T-cell (primary cell): ENCODE data around the gene OR4D1. TPM values are rescaled to one million over a fixed set of nuclear protein-coding genes. Genes with fewer than 3 reads are reported as not detected.

Source experiments
- ATAC-seq, 4 experiments: fragments of 200-7000 bp in 3 of 4; fragments of 150-1000 bp in 1 of 4; cut with Tn5 transposase; replicated peaks in 1 of 4; 1 replicate in 3 of 4; 2 replicates in 1 of 4; pipeline ENCODE4 v1.10.0; 2021; ENCODE audit warnings: moderate library complexity in 3 of 4, mild to moderate bottlenecking in 2 of 4, moderate number of reproducible peaks in 1 of 4
- CTCF ChIA-PET, 2 donors: fragments of 300-600 bp; sonication (Branson Sonifier 250); formaldehyde crosslinking; loops; one replicate each; lab custom pipeline; 2022; ENCODE audit warnings: antibody characterized with exemption in 2 of 2; lab: Charles Lee
- POLR2A ChIA-PET, 2 donors: fragments of 300-600 bp; sonication (Branson Sonifier 250); formaldehyde crosslinking; loops; one replicate each; lab custom pipeline; 2022; ENCODE audit warnings: antibody characterized with exemption in 2 of 2; lab: Charles Lee
- DNase-seq, 35 experiments: peaks; one replicate each; pipeline versions ENCODE4 v3.0.0 to v3.0.0-alpha.2; 2013 to 2023
- H3K27ac ChIP-seq: one replicate; pipeline ENCODE4 v1.5.1; 2013; ENCODE audit warnings: low read length
- H3K27me3 ChIP-seq, 2 experiments: replicated peaks in 1 of 2; 1 replicate in 1 of 2; 2 replicates in 1 of 2; pipeline versions ENCODE4 v1.6.1 to v1.7.0; 2013; ENCODE audit warnings: low read length in 1 of 2, mixed read lengths in 1 of 2; ENCODE audit not compliant: control insufficient read depth in 2 of 2, insufficient read depth in 2 of 2; ENCODE audit errors: extremely low read depth in 1 of 2
- H3K36me3 ChIP-seq, 2 donors: 1 replicate in 1 of 2; 2 replicates in 1 of 2; pipeline versions ENCODE4 v1.6.1 to v1.7.0; 2013; ENCODE audit warnings: low read length in 1 of 2; ENCODE audit not compliant: control insufficient read depth in 2 of 2, insufficient read depth in 1 of 2; ENCODE audit errors: extremely low read depth in 1 of 2
- H3K4me1 ChIP-seq, 2 experiments: 1 replicate in 1 of 2; 2 replicates in 1 of 2; pipeline versions ENCODE4 v1.6.1 to v1.7.0; 2013; ENCODE audit warnings: low read length in 2 of 2, mixed read lengths in 1 of 2; ENCODE audit not compliant: insufficient read depth in 2 of 2, control insufficient read depth in 1 of 2; ENCODE audit errors: extremely low read depth in 1 of 2
- H3K4me3 ChIP-seq, 2 donors: 1 replicate in 1 of 2; 2 replicates in 1 of 2; pipeline versions ENCODE4 v1.5.1 to v1.7.0; 2013; ENCODE audit warnings: mild to moderate bottlenecking in 2 of 2, low read length in 1 of 2, moderate library complexity in 1 of 2; ENCODE audit not compliant: control insufficient read depth in 1 of 2; ENCODE audit errors: extremely low read depth in 1 of 2
- H3K9me3 ChIP-seq: 2 replicates; pipeline ENCODE4 v1.7.0; 2013
- H3K27ac Mint-ChIP-seq, 2 donors: one replicate each; pipeline ENCODE4 v1.8.0; 2020 to 2021; ENCODE audit warnings: mild to moderate bottlenecking in 2 of 2, mixed read lengths in 2 of 2
- H3K27me3 Mint-ChIP-seq, 2 donors: one replicate each; pipeline ENCODE4 v1.8.0; 2021 to 2022; ENCODE audit warnings: mixed read lengths in 2 of 2
- H3K36me3 Mint-ChIP-seq: one replicate; pipeline ENCODE4 v1.8.0; 2021; ENCODE audit warnings: mixed read lengths
- H3K4me1 Mint-ChIP-seq, 3 donors: one replicate each; pipeline ENCODE4 v1.8.0; 2020 to 2022; ENCODE audit warnings: mixed read lengths in 3 of 3, mild to moderate bottlenecking in 1 of 3
- H3K4me3 Mint-ChIP-seq, 3 donors: one replicate each; pipeline ENCODE4 v1.8.0; 2020 to 2022; ENCODE audit warnings: mild to moderate bottlenecking in 3 of 3, mixed read lengths in 3 of 3, moderate library complexity in 3 of 3
- H3K9me3 Mint-ChIP-seq, 3 donors: one replicate each; pipeline ENCODE4 v1.8.0; 2020 to 2022; ENCODE audit warnings: mixed read lengths in 3 of 3
- WGBS: methylation state at CpG from one replicate; pipeline ENCODE4 v1.1.5; 2013; ENCODE audit warnings: missing lambda C conversion rate; ENCODE audit not compliant: insufficient coverage; 5-methylcytosine and 5-hydroxymethylcytosine counted together
- total RNA-seq, 35 experiments: library from RNA in 6 of 35; stranded (reverse) in 6 of 35; fragments of 120-200 nt in 1 of 35; gene quantifications; one replicate each; pipeline versions ENCODE4 v1.2.1 to v1.2.4 and lab custom pipeline; 2013 to 2026

OR4D1 gene
- total RNA-seq, 5 donors from 2014 or later (not counting 1 experiment from before 2014, with no cell fraction given) = 1.3 to 2.2 (median 1.8) TPM

- Histone ChIP-seq H3K27me3 (peaks cover 0 to 49% of the 10 kb centered on the region in 2 experiments), H3K27ac (no peak within 1 kb of the TSS), H3K9me3 (no peaks in the 10 kb centered on the region), H3K4me3 (no peak within 1 kb of the TSS), H3K36me3 (no peaks in the 10 kb centered on the region), H3K4me1 (no peaks in the 10 kb centered on the region)
- ATAC-seq (no peak), DNase-seq (no peak)
- 56% methylated on average over 5 of the region's 6 CpGs for WGBS
- Mint-ChIP-seq H3K4me3 (no peak within 1 kb of the TSS), H3K27ac (no peak within 1 kb of the TSS), H3K4me1 (peaks cover 0 to 6% (median 0%) of the 10 kb centered on the region in 3 donors), H3K36me3 (no peaks in the 10 kb centered on the region), H3K27me3 (peaks cover 24 to 35% of the 10 kb centered on the region in 2 donors), H3K9me3 (no peaks in the 10 kb centered on the region)
- POLR2A ChIA-PET = no interaction called here
- CTCF ChIA-PET = no interaction called here
These were observed 44.4 kb downstream of the OR4D1 start, which contains the start of gene EPX for GRCh38 chr17:58192612-58193011. Gene EPX (plus strand): TSS chr17:58192726. CDS start chr17:58192847, 121 bp downstream.

GRCh38 chr17:58193641-58194255 is 45.6 kb downstream of the OR4D1 start:
- CTCF ChIA-PET = interaction anchor here in 1 of 2 donors (0.7 kb wide), 1 partner anchor 16 kb away, joined by 3 read pairs; no protein-coding TSS in a partner anchor
- no peak overlapping the region for H3K4me3 Mint-ChIP-seq
- 81% methylated on average over 14 of the region's 18 CpGs for WGBS
- no peaks in the 10 kb centered on the region for H3K36me3 Mint-ChIP-seq
- H3K9me3 Mint-ChIP-seq = no peaks in the 10 kb centered on the region
- Histone ChIP-seq H3K9me3 (no peaks in the 10 kb centered on the region), H3K4me3 (no peak overlapping the region), H3K36me3 (no peaks in the 10 kb centered on the region), H3K4me1 (no peaks in the 10 kb centered on the region), H3K27ac (no peak overlapping the region), H3K27me3 (peaks cover 0 to 51% of the 10 kb centered on the region in 2 experiments)
- H3K4me1 Mint-ChIP-seq = peaks cover 0 to 6% (median 0%) of the 10 kb centered on the region in 3 donors
- DNase-seq (no peak), ATAC-seq (no peak)
- H3K27ac Mint-ChIP-seq = no peak overlapping the region
- H3K27me3 Mint-ChIP-seq = peaks cover 25 to 42% of the 10 kb centered on the region in 2 donors
- POLR2A ChIA-PET = no interaction called here

DNA sequence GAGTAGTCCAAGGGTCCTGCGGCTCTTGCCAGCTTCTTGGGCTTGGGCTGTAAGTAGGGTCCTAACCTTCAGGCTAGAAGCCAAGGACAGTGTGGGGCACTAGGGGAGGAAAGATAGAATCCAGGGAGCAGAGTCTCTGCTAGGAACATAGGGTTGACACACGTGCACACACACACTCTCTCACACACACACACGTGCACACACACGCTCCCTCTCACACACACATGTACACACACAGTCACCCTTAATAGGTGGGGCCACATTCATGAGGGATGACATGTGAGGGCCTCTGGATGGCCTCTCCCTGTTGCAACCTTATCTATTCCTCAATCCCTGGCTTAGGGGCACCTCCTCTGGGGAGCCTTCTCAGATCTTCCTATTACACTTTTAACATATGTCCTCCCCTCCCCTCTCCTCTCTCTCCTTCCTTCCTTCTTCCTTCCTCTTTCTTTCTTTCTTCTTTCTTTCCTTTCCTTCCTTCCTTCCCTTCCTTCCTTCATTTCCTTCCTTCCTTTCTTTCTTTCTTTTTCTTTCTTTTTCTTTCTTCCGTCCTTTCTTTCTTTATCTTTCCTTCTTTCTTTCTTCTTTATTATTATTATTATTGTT is 47.4 kb downstream of the OR4D1 start:
- WGBS = 76% methylated on average over 3 of the region's 5 CpGs
- Mint-ChIP-seq H3K9me3 (no peaks in the 10 kb centered on the region), H3K4me1 (peaks cover 2 to 6% (median 3%) of the 10 kb centered on the region in 3 donors), H3K27ac (no peak overlapping the region), H3K27me3 (peaks cover 20 to 46% of the 10 kb centered on the region in 2 donors), H3K4me3 (no peak overlapping the region), H3K36me3 (no peaks in the 10 kb centered on the region)
- no peaks in the 10 kb centered on the region for H3K36me3 ChIP-seq
- ATAC-seq = no peak
- H3K27me3 ChIP-seq = peaks cover 0 to 54% of the 10 kb centered on the region in 2 experiments
- no peaks in the 10 kb centered on the region for H3K9me3 ChIP-seq
- H3K27ac ChIP-seq = no peak overlapping the region
- no peaks in the 10 kb centered on the region for H3K4me1 ChIP-seq
- H3K4me3 ChIP-seq = no peak overlapping the region
- ChIA-PET POLR2A (no interaction called here), CTCF (no interaction called here)
- DNase-seq = no peak

- H3K4me1 ChIP-seq = no peaks in the 10 kb centered on the region
- Mint-ChIP-seq H3K9me3 (no peaks in the 10 kb centered on the region), H3K27ac (no peak overlapping the region), H3K4me1 (peaks cover 0 to 3% (median 2%) of the 10 kb centered on the region in 3 donors), H3K36me3 (no peaks in the 10 kb centered on the region), H3K27me3 (peaks cover 17 to 39% of the 10 kb centered on the region in 2 donors), H3K4me3 (no peak overlapping the region)
- no peak overlapping the region for H3K4me3 ChIP-seq
- ChIA-PET CTCF (no interaction called here), POLR2A (no interaction called here)
- H3K27me3 ChIP-seq = peaks cover 0 to 45% of the 10 kb centered on the region in 2 experiments
- H3K9me3 ChIP-seq = no peaks in the 10 kb centered on the region
- WGBS = no CpG with 5 or more reads among the region's 7 CpGs
- DNase-seq (no peak), ATAC-seq (no peak)
- H3K36me3 ChIP-seq = no peaks in the 10 kb centered on the region
- no peak overlapping the region for H3K27ac ChIP-seq
These were observed 48.4 kb downstream of the OR4D1 start for GRCh38 chr17:58196610-58197009.

DNA sequence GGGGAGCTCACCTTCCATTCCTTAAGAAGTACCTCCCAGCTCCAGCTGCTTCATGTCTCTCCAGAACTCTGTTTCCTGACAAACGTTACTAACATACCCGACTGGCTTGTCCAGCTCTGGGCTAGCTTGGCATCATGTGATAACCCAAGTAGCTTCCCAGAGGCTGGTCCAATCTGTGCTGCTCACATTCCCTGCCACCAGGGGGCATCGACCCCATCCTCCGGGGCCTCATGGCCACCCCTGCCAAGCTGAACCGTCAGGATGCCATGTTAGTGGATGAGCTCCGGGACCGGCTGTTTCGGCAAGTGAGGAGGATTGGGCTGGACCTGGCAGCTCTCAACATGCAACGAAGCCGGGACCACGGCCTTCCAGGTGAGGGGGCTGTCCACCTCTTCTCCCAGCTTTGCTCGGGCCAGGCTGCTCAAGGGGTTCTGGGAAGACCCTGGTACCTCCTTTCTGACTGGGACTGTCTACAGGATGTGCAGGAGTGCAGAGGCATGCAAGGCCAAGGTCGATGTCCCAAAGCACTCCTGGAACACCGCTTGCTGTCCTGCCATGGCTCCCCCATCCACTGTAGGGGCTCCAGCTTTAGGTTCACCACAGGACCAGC is 51.9 kb downstream of the OR4D1 start:
- Histone ChIP-seq H3K27ac (no peak overlapping the region), H3K36me3 (no peaks in the 10 kb centered on the region), H3K27me3 (peaks cover 0 to 35% of the 10 kb centered on the region in 2 experiments), H3K4me1 (no peaks in the 10 kb centered on the region), H3K4me3 (no peak overlapping the region), H3K9me3 (no peaks in the 10 kb centered on the region)
- peaks cover 2% of the 10 kb centered on the region for H3K36me3 Mint-ChIP-seq
- no peaks in the 10 kb centered on the region for H3K9me3 Mint-ChIP-seq
- H3K27me3 Mint-ChIP-seq = peaks cover 17 to 37% of the 10 kb centered on the region in 2 donors
- peaks cover 0 to 3% (median 2%) of the 10 kb centered on the region in 3 donors for H3K4me1 Mint-ChIP-seq
- ChIA-PET POLR2A (interaction anchor here (0.6 to 0.7 kb wide), 3 partner anchors 56 to 201 kb away, joined by 3 to 5 read pairs (median 3); no protein-coding TSS in a partner anchor), CTCF (interaction anchor here in 1 of 2 donors (1.2 to 1.4 kb wide), 4 partner anchors 10 to 956 kb away, joined by 3 to 4 read pairs (median 4); no protein-coding TSS in a partner anchor)
- ATAC-seq (peak; percentile 60 to 82 (median 75)), DNase-seq (peak in 34 of 35 experiments; percentile 16 to 66 (median 42))
- H3K4me3 Mint-ChIP-seq = no peak overlapping the region
- no peak overlapping the region for H3K27ac Mint-ChIP-seq
- WGBS = 46% methylated on average over 12 of the region's 14 CpGs

- Histone ChIP-seq H3K36me3 (peaks cover 3 to 14% of the 10 kb centered on the region in 2 donors), H3K9me3 (no peaks in the 10 kb centered on the region), H3K27me3 (peaks cover 0 to 22% of the 10 kb centered on the region in 2 experiments), H3K27ac (no peak overlapping the region), H3K4me3 (no peak overlapping the region), H3K4me1 (no peaks in the 10 kb centered on the region)
- DNase-seq (no peak), ATAC-seq (no peak)
- H3K4me1 Mint-ChIP-seq = peaks cover 0 to 3% (median 2%) of the 10 kb centered on the region in 3 donors
- WGBS = 93% methylated on average over 7 of the region's 7 CpGs
- CTCF ChIA-PET = interaction anchor here in 1 of 2 donors (1.5 kb wide), 1 partner anchor 81 kb away, joined by 3 read pairs; no protein-coding TSS in a partner anchor
- POLR2A ChIA-PET = no interaction called here
- peaks cover 4 to 21% of the 10 kb centered on the region in 2 donors for H3K27me3 Mint-ChIP-seq
- H3K36me3 Mint-ChIP-seq = peaks cover 16% of the 10 kb centered on the region
- no peaks in the 10 kb centered on the region for H3K9me3 Mint-ChIP-seq
- H3K27ac Mint-ChIP-seq = no peak overlapping the region
- no peak overlapping the region for H3K4me3 Mint-ChIP-seq
These were observed 54.7 kb downstream of the OR4D1 start for GRCh38 chr17:58202859-58203258.
